Loucy (cell line): Measurements from ENCODE around the gene AGTRAP.

Experiments
- H2AFZ ChIP-seq: fragments of 200-600 bp; sonication (generic); 2 replicates; pipeline ENCODE4 v1.6.0; 2016; ENCODE audit warnings: antibody characterized with exemption, mild to moderate bottlenecking, low read length, moderate library complexity
- H3F3A ChIP-seq: fragments of 200-600 bp; 2 replicates; pipeline ENCODE4 v1.6.0; 2016; ENCODE audit warnings: antibody characterized with exemption, low read depth, mild to moderate bottlenecking
- H3K27me3 ChIP-seq: fragments of 200-600 bp; sonication (generic); 2 replicates; pipeline ENCODE4 v1.6.1; 2014; ENCODE audit warnings: low read length, mild to moderate bottlenecking; ENCODE audit not compliant: insufficient read depth, poor library complexity, severe bottlenecking
- H3K36me3 ChIP-seq: fragments of 200-600 bp; sonication (generic); 2 replicates; pipeline ENCODE4 v1.6.1; 2016; ENCODE audit warnings: low read length; ENCODE audit not compliant: insufficient read depth
- H3K4me1 ChIP-seq: fragments of 200-600 bp; sonication (generic); 2 replicates; pipeline ENCODE4 v1.5.1; 2014; ENCODE audit warnings: low read length, mild to moderate bottlenecking; ENCODE audit not compliant: insufficient read depth, poor library complexity, severe bottlenecking
- H3K4me2 ChIP-seq: fragments of 200-600 bp; sonication (generic); 2 replicates; pipeline ENCODE4 v1.6.0; 2014; ENCODE audit warnings: antibody characterized with exemption, low read length, low read depth, mild to moderate bottlenecking; ENCODE audit not compliant: poor library complexity, severe bottlenecking
- H3K4me3 ChIP-seq: fragments of 200-600 bp; sonication (generic); 2 replicates; pipeline ENCODE4 v1.5.1; 2014; ENCODE audit warnings: low read length, mild to moderate bottlenecking, mixed read lengths; ENCODE audit not compliant: poor library complexity, severe bottlenecking
- H3K79me2 ChIP-seq: fragments of 200-600 bp; sonication (generic); 2 replicates; pipeline ENCODE4 v1.6.1; 2014; ENCODE audit warnings: low read length; ENCODE audit not compliant: insufficient read depth
- H3K9ac ChIP-seq: fragments of 200-600 bp; sonication (generic); 2 replicates; pipeline ENCODE4 v1.6.0; 2014; ENCODE audit warnings: mild to moderate bottlenecking, low read depth, low read length, moderate library complexity; ENCODE audit not compliant: poor library complexity, severe bottlenecking
- H3K9me2 ChIP-seq: fragments of 200-600 bp; sonication (generic); replicated peaks from 2 replicates; pipeline ENCODE4 v1.6.1; 2016; ENCODE audit warnings: low read depth, low read length, mixed read lengths
- H3K9me3 ChIP-seq: fragments of 200-600 bp; sonication (generic); 2 replicates; pipeline ENCODE4 v1.6.1; 2014; ENCODE audit warnings: mild to moderate bottlenecking, antibody characterized with exemption, low read length, low read depth; ENCODE audit not compliant: insufficient read depth
- H4K20me1 ChIP-seq: fragments of 200-600 bp; sonication (generic); 2 replicates; pipeline ENCODE4 v1.6.0; 2014; ENCODE audit warnings: antibody characterized with exemption, low read length, mild to moderate bottlenecking; ENCODE audit not compliant: insufficient read depth, poor library complexity, severe bottlenecking
- EZH2phosphoT487 ChIP-seq: fragments of 200-600 bp; IDR thresholded peaks from 2 replicates; pipeline ENCODE4 v1.6.1; 2018; ENCODE audit warnings: antibody characterized with exemption, mild to moderate bottlenecking, moderate library complexity, borderline replicate concordance
- TF ChIP-seq, protein P1 (sequence below): fragments of 200-600 bp; sonication (generic); conservative IDR thresholded peaks from 2 replicates; pipeline ENCODE4 v1.5.1; 2014; ENCODE audit warnings: mild to moderate bottlenecking, antibody characterized with exemption, low read length

The AGTRAP gene

DNA sequence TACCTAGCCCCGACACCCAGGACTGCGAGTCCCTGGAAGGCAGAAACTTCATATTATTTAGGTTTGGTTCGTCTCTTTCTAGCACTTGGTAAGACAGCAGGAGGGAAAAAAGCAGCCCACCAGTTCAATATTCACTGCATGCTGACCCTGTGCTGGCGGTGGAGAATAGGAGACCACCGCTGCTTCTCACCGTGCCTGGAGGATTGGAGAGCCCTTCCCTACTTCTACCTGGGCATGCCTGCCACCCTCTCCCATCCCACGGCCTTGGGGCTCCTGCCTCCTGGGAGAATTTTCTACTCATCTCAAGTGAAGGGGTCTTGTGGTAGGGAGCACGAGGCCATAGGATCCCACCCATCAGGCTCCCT, 64.4 kb downstream of the AGTRAP start:
- no peak overlapping the region for H3K4me3 ChIP-seq
- peaks cover 34% of the 10 kb centered on the region for H3K4me1 ChIP-seq
- H4K20me1 ChIP-seq, result no peaks in the 10 kb centered on the region
- H3K4me2 ChIP-seq, result no peak overlapping the region
- H3K36me3 ChIP-seq, result no peaks in the 10 kb centered on the region
- H3F3A ChIP-seq, result no peaks in the 10 kb centered on the region
- no peaks in the 10 kb centered on the region for H3K27me3 ChIP-seq
- TF ChIP-seq, protein P1, sequence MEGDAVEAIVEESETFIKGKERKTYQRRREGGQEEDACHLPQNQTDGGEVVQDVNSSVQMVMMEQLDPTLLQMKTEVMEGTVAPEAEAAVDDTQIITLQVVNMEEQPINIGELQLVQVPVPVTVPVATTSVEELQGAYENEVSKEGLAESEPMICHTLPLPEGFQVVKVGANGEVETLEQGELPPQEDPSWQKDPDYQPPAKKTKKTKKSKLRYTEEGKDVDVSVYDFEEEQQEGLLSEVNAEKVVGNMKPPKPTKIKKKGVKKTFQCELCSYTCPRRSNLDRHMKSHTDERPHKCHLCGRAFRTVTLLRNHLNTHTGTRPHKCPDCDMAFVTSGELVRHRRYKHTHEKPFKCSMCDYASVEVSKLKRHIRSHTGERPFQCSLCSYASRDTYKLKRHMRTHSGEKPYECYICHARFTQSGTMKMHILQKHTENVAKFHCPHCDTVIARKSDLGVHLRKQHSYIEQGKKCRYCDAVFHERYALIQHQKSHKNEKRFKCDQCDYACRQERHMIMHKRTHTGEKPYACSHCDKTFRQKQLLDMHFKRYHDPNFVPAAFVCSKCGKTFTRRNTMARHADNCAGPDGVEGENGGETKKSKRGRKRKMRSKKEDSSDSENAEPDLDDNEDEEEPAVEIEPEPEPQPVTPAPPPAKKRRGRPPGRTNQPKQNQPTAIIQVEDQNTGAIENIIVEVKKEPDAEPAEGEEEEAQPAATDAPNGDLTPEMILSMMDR, result no peak
- no peak for TF ChIP-seq EZH2phosphoT487
- H2AFZ ChIP-seq, result no peak overlapping the region
- H3K9me2 ChIP-seq, result no peaks in the 10 kb centered on the region
- peaks cover 17% of the 10 kb centered on the region for H3K79me2 ChIP-seq
- no peaks in the 10 kb centered on the region for H3K9me3 ChIP-seq
- H3K9ac ChIP-seq, result no peak overlapping the region
